WTC11 (cell line): ENCODE data around the gene THSD4. TPM values are rescaled to one million over a fixed set of nuclear protein-coding genes. Genes with fewer than 3 reads are reported as not detected.

Experiments
- ATAC-seq: fragments of 200-7000 bp; cut with Tn5 transposase; 2 replicates; pipeline ENCODE4 v1.10.0; 2021; ENCODE audit warnings: mild to moderate bottlenecking, moderate library complexity
- CTCF ChIA-PET: fragments of 300-600 bp; sonication (Branson Sonifier 250); formaldehyde crosslinking; loops from one replicate; lab custom pipeline; 2021; ENCODE audit warnings: antibody characterized with exemption; lab: Charles Lee
- POLR2A ChIA-PET: fragments of 350-600 bp; sonication (Branson Sonifier 250); formaldehyde crosslinking; loops from one replicate; lab custom pipeline; 2021; ENCODE audit warnings: antibody characterized with exemption; lab: Charles Lee
- DNase-seq: peaks from one replicate; pipeline ENCODE4 v3.0.0; 2021; ENCODE audit warnings: low spot score
- H3K27ac Mint-ChIP-seq: 2 replicates; pipeline ENCODE4 v1.8.0; 2021; ENCODE audit warnings: mixed read lengths
- H3K27me3 Mint-ChIP-seq: 2 replicates; pipeline ENCODE4 v1.8.0; 2021; ENCODE audit warnings: low read depth, mild to moderate bottlenecking, moderate library complexity, mixed read lengths
- H3K36me3 Mint-ChIP-seq: 2 replicates; pipeline ENCODE4 v1.8.0; 2021; ENCODE audit warnings: mixed read lengths
- H3K4me1 Mint-ChIP-seq: 2 replicates; pipeline ENCODE4 v1.8.0; 2022; ENCODE audit warnings: mixed read lengths
- H3K4me3 Mint-ChIP-seq: 2 replicates; pipeline ENCODE4 v1.8.0; 2021; ENCODE audit warnings: mild to moderate bottlenecking, moderate library complexity, mixed read lengths
- H3K9me3 Mint-ChIP-seq: 2 replicates; pipeline ENCODE4 v1.8.0; 2021; ENCODE audit warnings: mixed read lengths
- ATF1 ChIP-seq: sonication (generic); formaldehyde crosslinking; IDR thresholded peaks from 2 replicates; pipeline ENCODE4 v1.8.1; 2023; ENCODE audit warnings: mild to moderate bottlenecking, moderate library complexity, missing genetic modification reagents
- ESRRA ChIP-seq: sonication (generic); formaldehyde crosslinking; IDR thresholded peaks from 2 replicates; pipeline ENCODE4 v1.8.1; 2022; ENCODE audit warnings: mild to moderate bottlenecking, missing genetic modification reagents, borderline replicate concordance
- IRF2 ChIP-seq: sonication (generic); formaldehyde crosslinking; IDR thresholded peaks from 2 replicates; pipeline ENCODE4 v1.8.0; 2022; ENCODE audit warnings: low read depth, missing genetic modification reagents, borderline replicate concordance
- JUN ChIP-seq: sonication (generic); formaldehyde crosslinking; IDR thresholded peaks from 2 replicates; pipeline ENCODE4 v1.8.0; 2023; ENCODE audit warnings: mild to moderate bottlenecking, missing genetic modification reagents
- NFYB ChIP-seq: sonication (generic); formaldehyde crosslinking; conservative IDR thresholded peaks from 2 replicates; pipeline ENCODE4 v1.8.0; 2022; ENCODE audit warnings: low read depth, missing genetic modification reagents
- NR2C2 ChIP-seq: sonication (generic); formaldehyde crosslinking; IDR thresholded peaks from 2 replicates; pipeline ENCODE4 v1.8.0; 2022; ENCODE audit warnings: mild to moderate bottlenecking, missing genetic modification reagents
- NR3C1 ChIP-seq: sonication (generic); formaldehyde crosslinking; conservative IDR thresholded peaks from 2 replicates; pipeline ENCODE4 v1.8.1; 2023; ENCODE audit warnings: low read depth, mild to moderate bottlenecking, missing genetic modification reagents
- ZNF138 ChIP-seq: sonication (generic); formaldehyde crosslinking; conservative IDR thresholded peaks from 2 replicates; pipeline ENCODE4 v1.8.1; 2022; ENCODE audit warnings: mild to moderate bottlenecking, moderate library complexity, missing genetic modification reagents
- ZNF219 ChIP-seq: sonication (generic); formaldehyde crosslinking; IDR thresholded peaks from 2 replicates; pipeline ENCODE4 v1.8.0; 2023; ENCODE audit warnings: missing genetic modification reagents, mild to moderate bottlenecking, borderline replicate concordance
- ZNF416 ChIP-seq: fragments of 250-450 bp; sonication (Bioruptor Pico); IDR thresholded peaks from 2 replicates; pipeline ENCODE4 v1.9.0; 2021; ENCODE audit warnings: mild to moderate bottlenecking, inconsistent platforms
- ZNF671 ChIP-seq: fragments of 250-450 bp; sonication (Bioruptor Pico); IDR thresholded peaks from 2 replicates; pipeline ENCODE4 v1.8.0; 2021; ENCODE audit warnings: mild to moderate bottlenecking
- total RNA-seq: library from RNA; stranded (reverse); gene quantifications from 3 replicates; pipeline ENCODE4 v1.2.3, GENCODE V29; 2021
- TF ChIP-seq, protein P1 (sequence below): sonication (generic); formaldehyde crosslinking; IDR thresholded peaks from 2 replicates; pipeline ENCODE4 v1.8.1; 2022; ENCODE audit warnings: mild to moderate bottlenecking, moderate library complexity, missing genetic modification reagents
- TF ChIP-seq, protein P2 (sequence below): sonication (generic); formaldehyde crosslinking; conservative IDR thresholded peaks from 2 replicates; pipeline ENCODE4 v1.8.1; 2022; ENCODE audit warnings: mild to moderate bottlenecking, missing genetic modification reagents
- TF ChIP-seq, protein P3 (sequence below): sonication (generic); formaldehyde crosslinking; IDR thresholded peaks from 2 replicates; pipeline ENCODE4 v1.8.1; 2022; ENCODE audit warnings: mild to moderate bottlenecking, missing genetic modification reagents, moderate library complexity, borderline replicate concordance
- TF ChIP-seq, protein P4 (sequence below): fragments of 250-450 bp; sonication (Bioruptor Pico); IDR thresholded peaks from 2 replicates; pipeline ENCODE4 v1.8.0; 2021; ENCODE audit warnings: mild to moderate bottlenecking
- TF ChIP-seq, protein P5 (sequence below): sonication (generic); formaldehyde crosslinking; IDR thresholded peaks from 2 replicates; pipeline ENCODE4 v1.8.1; 2023; ENCODE audit warnings: mild to moderate bottlenecking, missing genetic modification reagents
- TF ChIP-seq, protein P6 (sequence below): sonication (generic); formaldehyde crosslinking; IDR thresholded peaks from 2 replicates; pipeline ENCODE4 v1.8.1; 2023; ENCODE audit warnings: mild to moderate bottlenecking, missing genetic modification reagents, moderate library complexity
- TF ChIP-seq, protein P7 (sequence below): fragments of 200-600 bp; IDR thresholded peaks from 2 replicates; pipeline ENCODE4 v1.8.0; 2022; ENCODE audit warnings: antibody characterized with exemption
- TF ChIP-seq, protein P8 (sequence below): fragments of 250-450 bp; sonication (Bioruptor Pico); IDR thresholded peaks from 2 replicates; pipeline ENCODE4 v1.9.0; 2021; ENCODE audit warnings: mild to moderate bottlenecking
- TF ChIP-seq, protein P9 (sequence below): sonication (generic); formaldehyde crosslinking; IDR thresholded peaks from 2 replicates; pipeline ENCODE4 v1.8.1; 2023; ENCODE audit warnings: mild to moderate bottlenecking, missing genetic modification reagents, moderate library complexity

THSD4 gene
- total RNA-seq, 1 experiment from 2014 or later = 7.8 TPM

DNA sequence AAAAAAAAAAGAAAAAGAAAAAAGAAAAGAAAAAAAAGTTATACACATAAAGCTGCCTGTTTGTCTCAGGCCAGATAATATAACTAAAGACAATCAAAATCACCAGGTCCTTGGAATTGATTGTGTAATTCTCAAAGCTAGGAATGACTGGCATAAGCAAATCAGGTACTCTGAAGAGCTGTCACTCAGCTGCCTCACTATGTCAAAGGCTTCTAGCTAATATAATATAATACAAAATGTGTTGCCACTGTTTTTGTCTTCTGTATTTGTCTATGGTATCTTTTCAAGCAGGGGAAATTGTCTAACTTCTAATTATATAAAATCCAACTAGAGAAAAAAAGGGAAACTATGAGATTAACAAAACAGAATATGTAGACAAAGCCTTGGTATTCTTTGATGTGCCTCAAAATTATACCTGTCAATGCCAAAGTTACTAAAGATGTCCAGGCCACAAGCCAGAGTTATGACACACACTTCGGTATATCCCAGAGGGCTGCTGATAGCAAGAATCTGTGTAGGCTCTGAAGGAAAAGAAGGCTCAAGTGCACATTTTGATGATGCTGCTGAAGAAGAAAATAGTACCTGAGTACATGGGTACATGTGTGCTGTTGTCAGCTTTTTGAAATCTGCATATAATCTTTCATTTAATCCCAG, 658.1 kb downstream of the THSD4 start:
- Mint-ChIP-seq H3K36me3 (peaks cover under 1% of the 10 kb centered on the region), H3K27me3 (no peaks in the 10 kb centered on the region), H3K9me3 (peaks cover under 1% of the 10 kb centered on the region), H3K4me3 (no peak overlapping the region), H3K4me1 (no peaks in the 10 kb centered on the region), H3K27ac (no peak overlapping the region)
- TF ChIP-seq ZNF671 (no peak), NR2C2 (CRISPR knock-in tag) (no peak), JUN (CRISPR knock-in tag) (no peak), ZNF138 (no peak), ATF1 (CRISPR knock-in tag) (no peak), NFYB (no peak), IRF2 (no peak), ESRRA (CRISPR knock-in tag) (no peak), ZNF219 (CRISPR knock-in tag) (no peak)
- TF ChIP-seq, protein P1, sequence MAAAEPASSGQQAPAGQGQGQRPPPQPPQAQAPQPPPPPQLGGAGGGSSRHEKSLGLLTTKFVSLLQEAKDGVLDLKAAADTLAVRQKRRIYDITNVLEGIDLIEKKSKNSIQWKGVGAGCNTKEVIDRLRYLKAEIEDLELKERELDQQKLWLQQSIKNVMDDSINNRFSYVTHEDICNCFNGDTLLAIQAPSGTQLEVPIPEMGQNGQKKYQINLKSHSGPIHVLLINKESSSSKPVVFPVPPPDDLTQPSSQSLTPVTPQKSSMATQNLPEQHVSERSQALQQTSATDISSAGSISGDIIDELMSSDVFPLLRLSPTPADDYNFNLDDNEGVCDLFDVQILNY (CRISPR knock-in tag) = no peak
- TF ChIP-seq, protein P2, sequence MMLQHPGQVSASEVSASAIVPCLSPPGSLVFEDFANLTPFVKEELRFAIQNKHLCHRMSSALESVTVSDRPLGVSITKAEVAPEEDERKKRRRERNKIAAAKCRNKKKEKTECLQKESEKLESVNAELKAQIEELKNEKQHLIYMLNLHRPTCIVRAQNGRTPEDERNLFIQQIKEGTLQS = no peak
- TF ChIP-seq, protein P3, sequence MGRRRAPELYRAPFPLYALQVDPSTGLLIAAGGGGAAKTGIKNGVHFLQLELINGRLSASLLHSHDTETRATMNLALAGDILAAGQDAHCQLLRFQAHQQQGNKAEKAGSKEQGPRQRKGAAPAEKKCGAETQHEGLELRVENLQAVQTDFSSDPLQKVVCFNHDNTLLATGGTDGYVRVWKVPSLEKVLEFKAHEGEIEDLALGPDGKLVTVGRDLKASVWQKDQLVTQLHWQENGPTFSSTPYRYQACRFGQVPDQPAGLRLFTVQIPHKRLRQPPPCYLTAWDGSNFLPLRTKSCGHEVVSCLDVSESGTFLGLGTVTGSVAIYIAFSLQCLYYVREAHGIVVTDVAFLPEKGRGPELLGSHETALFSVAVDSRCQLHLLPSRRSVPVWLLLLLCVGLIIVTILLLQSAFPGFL (CRISPR knock-in tag) = no peak
- TF ChIP-seq, protein P4, sequence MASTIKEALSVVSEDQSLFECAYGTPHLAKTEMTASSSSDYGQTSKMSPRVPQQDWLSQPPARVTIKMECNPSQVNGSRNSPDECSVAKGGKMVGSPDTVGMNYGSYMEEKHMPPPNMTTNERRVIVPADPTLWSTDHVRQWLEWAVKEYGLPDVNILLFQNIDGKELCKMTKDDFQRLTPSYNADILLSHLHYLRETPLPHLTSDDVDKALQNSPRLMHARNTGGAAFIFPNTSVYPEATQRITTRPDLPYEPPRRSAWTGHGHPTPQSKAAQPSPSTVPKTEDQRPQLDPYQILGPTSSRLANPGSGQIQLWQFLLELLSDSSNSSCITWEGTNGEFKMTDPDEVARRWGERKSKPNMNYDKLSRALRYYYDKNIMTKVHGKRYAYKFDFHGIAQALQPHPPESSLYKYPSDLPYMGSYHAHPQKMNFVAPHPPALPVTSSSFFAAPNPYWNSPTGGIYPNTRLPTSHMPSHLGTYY (CRISPR knock-in tag) = no peak
- TF ChIP-seq, protein P5, sequence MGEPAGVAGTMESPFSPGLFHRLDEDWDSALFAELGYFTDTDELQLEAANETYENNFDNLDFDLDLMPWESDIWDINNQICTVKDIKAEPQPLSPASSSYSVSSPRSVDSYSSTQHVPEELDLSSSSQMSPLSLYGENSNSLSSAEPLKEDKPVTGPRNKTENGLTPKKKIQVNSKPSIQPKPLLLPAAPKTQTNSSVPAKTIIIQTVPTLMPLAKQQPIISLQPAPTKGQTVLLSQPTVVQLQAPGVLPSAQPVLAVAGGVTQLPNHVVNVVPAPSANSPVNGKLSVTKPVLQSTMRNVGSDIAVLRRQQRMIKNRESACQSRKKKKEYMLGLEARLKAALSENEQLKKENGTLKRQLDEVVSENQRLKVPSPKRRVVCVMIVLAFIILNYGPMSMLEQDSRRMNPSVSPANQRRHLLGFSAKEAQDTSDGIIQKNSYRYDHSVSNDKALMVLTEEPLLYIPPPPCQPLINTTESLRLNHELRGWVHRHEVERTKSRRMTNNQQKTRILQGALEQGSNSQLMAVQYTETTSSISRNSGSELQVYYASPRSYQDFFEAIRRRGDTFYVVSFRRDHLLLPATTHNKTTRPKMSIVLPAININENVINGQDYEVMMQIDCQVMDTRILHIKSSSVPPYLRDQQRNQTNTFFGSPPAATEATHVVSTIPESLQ (CRISPR knock-in tag) = no peak
- TF ChIP-seq, protein P6, sequence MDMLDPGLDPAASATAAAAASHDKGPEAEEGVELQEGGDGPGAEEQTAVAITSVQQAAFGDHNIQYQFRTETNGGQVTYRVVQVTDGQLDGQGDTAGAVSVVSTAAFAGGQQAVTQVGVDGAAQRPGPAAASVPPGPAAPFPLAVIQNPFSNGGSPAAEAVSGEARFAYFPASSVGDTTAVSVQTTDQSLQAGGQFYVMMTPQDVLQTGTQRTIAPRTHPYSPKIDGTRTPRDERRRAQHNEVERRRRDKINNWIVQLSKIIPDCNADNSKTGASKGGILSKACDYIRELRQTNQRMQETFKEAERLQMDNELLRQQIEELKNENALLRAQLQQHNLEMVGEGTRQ = no peak
- no peak for ATAC-seq
- DNase-seq = no peak
- ChIA-PET CTCF (interaction anchor here (0.6 to 2.7 kb wide), 2 partner anchors 29 to 382 kb away, joined by 3 to 9 read pairs; no protein-coding TSS in a partner anchor), POLR2A (no interaction called here)

DNA sequence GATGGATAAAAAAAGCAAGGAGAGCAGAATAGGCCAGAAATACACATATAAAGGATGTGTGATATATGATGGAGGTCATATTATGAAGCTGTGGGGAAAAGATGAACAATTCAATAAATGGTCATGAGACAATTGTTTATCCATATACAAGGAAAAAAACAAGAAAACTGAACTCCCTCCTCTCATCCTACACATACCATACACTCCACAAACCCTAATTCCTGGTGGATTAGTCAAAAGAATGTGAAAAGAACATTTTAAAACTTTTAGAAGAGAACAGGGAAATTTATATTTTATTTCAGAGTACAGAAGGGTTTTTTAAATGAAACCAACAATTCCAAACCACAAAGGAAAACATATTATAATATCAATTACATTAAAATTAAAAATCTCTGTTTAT, 660.6 kb downstream of the THSD4 start:
- POLR2A ChIA-PET = no interaction called here
- no peak for DNase-seq
- no peak overlapping the region for H3K27ac Mint-ChIP-seq
- TF ChIP-seq, protein P7, sequence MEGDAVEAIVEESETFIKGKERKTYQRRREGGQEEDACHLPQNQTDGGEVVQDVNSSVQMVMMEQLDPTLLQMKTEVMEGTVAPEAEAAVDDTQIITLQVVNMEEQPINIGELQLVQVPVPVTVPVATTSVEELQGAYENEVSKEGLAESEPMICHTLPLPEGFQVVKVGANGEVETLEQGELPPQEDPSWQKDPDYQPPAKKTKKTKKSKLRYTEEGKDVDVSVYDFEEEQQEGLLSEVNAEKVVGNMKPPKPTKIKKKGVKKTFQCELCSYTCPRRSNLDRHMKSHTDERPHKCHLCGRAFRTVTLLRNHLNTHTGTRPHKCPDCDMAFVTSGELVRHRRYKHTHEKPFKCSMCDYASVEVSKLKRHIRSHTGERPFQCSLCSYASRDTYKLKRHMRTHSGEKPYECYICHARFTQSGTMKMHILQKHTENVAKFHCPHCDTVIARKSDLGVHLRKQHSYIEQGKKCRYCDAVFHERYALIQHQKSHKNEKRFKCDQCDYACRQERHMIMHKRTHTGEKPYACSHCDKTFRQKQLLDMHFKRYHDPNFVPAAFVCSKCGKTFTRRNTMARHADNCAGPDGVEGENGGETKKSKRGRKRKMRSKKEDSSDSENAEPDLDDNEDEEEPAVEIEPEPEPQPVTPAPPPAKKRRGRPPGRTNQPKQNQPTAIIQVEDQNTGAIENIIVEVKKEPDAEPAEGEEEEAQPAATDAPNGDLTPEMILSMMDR = no peak
- TF ChIP-seq, protein P8, sequence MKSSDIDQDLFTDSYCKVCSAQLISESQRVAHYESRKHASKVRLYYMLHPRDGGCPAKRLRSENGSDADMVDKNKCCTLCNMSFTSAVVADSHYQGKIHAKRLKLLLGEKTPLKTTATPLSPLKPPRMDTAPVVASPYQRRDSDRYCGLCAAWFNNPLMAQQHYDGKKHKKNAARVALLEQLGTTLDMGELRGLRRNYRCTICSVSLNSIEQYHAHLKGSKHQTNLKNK (CRISPR knock-in tag) = no peak
- TF ChIP-seq IRF2 (no peak), NR3C1 (CRISPR knock-in tag) (no peak), ZNF416 (no peak)
- TF ChIP-seq, protein P9, sequence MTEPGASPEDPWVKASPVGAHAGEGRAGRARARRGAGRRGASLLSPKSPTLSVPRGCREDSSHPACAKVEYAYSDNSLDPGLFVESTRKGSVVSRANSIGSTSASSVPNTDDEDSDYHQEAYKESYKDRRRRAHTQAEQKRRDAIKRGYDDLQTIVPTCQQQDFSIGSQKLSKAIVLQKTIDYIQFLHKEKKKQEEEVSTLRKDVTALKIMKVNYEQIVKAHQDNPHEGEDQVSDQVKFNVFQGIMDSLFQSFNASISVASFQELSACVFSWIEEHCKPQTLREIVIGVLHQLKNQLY (CRISPR knock-in tag) = no peak
- TF ChIP-seq, all 79 proteins: peak for 0
- Mint-ChIP-seq H3K9me3 (no peaks in the 10 kb centered on the region), H3K27me3 (no peaks in the 10 kb centered on the region), H3K4me3 (no peak overlapping the region), H3K36me3 (no peaks in the 10 kb centered on the region), H3K4me1 (peaks cover 9% of the 10 kb centered on the region)
- CTCF ChIA-PET = interaction anchor here (1.4 kb wide), 1 partner anchor 32 kb away, joined by 3 read pairs; no protein-coding TSS in a partner anchor
- no peak for ATAC-seq
